PFSK-1 (cell line): ENCODE results near the gene PRDM2.

Experiments used
- TAF1 ChIP-seq: IDR thresholded peaks from 2 replicates; pipeline ENCODE4 v1.6.1; 2012; ENCODE audit warnings: low read length, control low read depth, borderline replicate concordance; ENCODE audit not compliant: insufficient read depth
- TF ChIP-seq, protein P1 (sequence below), 2 experiments: IDR thresholded peaks; 2 replicates each; pipeline versions ENCODE4 v1.6.1 to v1.8.0; 2011 to 2012; ENCODE audit warnings: low read depth in 2 of 2, low read length in 2 of 2, control low read depth in 1 of 2, inconsistent platforms in 1 of 2, mild to moderate bottlenecking in 1 of 2, moderate library complexity in 1 of 2; ENCODE audit not compliant: insufficient read depth in 1 of 2

DNA sequence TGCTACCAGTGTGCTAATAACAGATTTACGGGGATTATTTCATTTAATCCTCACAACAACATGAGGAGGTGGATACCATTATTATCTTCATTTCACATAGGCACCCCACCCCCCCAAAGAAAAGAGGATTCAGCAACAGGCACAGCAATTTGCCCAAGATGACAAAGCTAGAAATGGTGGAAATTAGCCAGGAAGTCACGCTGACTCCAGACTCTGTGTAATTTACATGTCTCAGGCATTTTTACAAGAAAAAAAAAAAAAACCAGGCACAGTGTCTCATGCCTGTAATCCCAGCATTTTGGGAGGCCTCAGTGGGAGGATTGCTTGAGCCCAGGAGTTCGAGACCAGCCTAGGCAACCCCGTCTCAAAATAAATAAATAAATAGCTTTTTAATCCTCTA lies 37.5 kb upstream of the PRDM2 start:
- TF ChIP-seq, protein P1, sequence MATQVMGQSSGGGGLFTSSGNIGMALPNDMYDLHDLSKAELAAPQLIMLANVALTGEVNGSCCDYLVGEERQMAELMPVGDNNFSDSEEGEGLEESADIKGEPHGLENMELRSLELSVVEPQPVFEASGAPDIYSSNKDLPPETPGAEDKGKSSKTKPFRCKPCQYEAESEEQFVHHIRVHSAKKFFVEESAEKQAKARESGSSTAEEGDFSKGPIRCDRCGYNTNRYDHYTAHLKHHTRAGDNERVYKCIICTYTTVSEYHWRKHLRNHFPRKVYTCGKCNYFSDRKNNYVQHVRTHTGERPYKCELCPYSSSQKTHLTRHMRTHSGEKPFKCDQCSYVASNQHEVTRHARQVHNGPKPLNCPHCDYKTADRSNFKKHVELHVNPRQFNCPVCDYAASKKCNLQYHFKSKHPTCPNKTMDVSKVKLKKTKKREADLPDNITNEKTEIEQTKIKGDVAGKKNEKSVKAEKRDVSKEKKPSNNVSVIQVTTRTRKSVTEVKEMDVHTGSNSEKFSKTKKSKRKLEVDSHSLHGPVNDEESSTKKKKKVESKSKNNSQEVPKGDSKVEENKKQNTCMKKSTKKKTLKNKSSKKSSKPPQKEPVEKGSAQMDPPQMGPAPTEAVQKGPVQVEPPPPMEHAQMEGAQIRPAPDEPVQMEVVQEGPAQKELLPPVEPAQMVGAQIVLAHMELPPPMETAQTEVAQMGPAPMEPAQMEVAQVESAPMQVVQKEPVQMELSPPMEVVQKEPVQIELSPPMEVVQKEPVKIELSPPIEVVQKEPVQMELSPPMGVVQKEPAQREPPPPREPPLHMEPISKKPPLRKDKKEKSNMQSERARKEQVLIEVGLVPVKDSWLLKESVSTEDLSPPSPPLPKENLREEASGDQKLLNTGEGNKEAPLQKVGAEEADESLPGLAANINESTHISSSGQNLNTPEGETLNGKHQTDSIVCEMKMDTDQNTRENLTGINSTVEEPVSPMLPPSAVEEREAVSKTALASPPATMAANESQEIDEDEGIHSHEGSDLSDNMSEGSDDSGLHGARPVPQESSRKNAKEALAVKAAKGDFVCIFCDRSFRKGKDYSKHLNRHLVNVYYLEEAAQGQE (IDR thresholded peaks at IDR 0.05; ENCODE audit: insufficient read depth in 1 of 2, low read depth in 2 of 2, low read length in 2 of 2): no peak
- TF ChIP-seq TAF1: no peak
